Caco-2 (cell line): ENCODE data around the gene PHF23. TPM values are rescaled to one million over a fixed set of nuclear protein-coding genes. Genes with fewer than 3 reads are reported as not detected.

Experiments
- BruUV-seq: library from RNA; stranded (reverse); fragments of 400-500 nt; replicated peaks from 2 replicates; lab custom pipeline; 2021; lab: Mats Ljungman, UMichigan
- CTCF ChIA-PET: fragments of 300-600 bp; sonication (Branson Sonifier 250); formaldehyde crosslinking; loops from one replicate; lab custom pipeline; 2022; ENCODE audit warnings: antibody characterized with exemption; lab: Charles Lee
- POLR2A ChIA-PET: fragments of 300-600 bp; sonication (Branson Sonifier 250); formaldehyde crosslinking; loops from one replicate; lab custom pipeline; 2022; ENCODE audit warnings: antibody characterized with exemption; lab: Charles Lee
- DNase-seq, 2 experiments: peaks; one replicate each; pipeline versions ENCODE4 v3.0.0 to v3.0.0-alpha.2; 2020 to 2022
- H3K27me3 ChIP-seq: replicated peaks from 2 replicates; pipeline ENCODE4 v1.6.0; 2011; ENCODE audit warnings: low read length; ENCODE audit not compliant: control insufficient read depth, insufficient read depth
- H3K36me3 ChIP-seq: 2 replicates; pipeline ENCODE4 v1.5.1; 2011; ENCODE audit warnings: low read length; ENCODE audit not compliant: control insufficient read depth, insufficient read depth
- H3K4me1 ChIP-seq: fragments of 250-450 bp; sonication (Bioruptor Pico); 2 replicates; pipeline ENCODE4 v1.5.1; 2020; ENCODE audit warnings: mild to moderate bottlenecking
- H3K4me3 ChIP-seq: 2 replicates; pipeline ENCODE4 v1.5.1; 2011; ENCODE audit warnings: low read depth, mild to moderate bottlenecking, control low read depth, low read length
- H3K9me3 ChIP-seq: fragments of 250-450 bp; sonication (Bioruptor Pico); 2 replicates; pipeline ENCODE4 v1.5.1; 2020; ENCODE audit warnings: mild to moderate bottlenecking, moderate library complexity
- H3K27ac Mint-ChIP-seq: one replicate; pipeline ENCODE4 v1.8.0; 2022; ENCODE audit warnings: mixed read lengths; ENCODE audit not compliant: unreplicated experiment
- H3K27me3 Mint-ChIP-seq: one replicate; pipeline ENCODE4 v1.8.0; 2022; ENCODE audit warnings: mixed read lengths; ENCODE audit not compliant: insufficient read depth, unreplicated experiment
- H3K36me3 Mint-ChIP-seq: one replicate; pipeline ENCODE4 v1.8.0; 2022; ENCODE audit warnings: mild to moderate bottlenecking, mixed read lengths; ENCODE audit not compliant: insufficient read depth, unreplicated experiment
- H3K4me1 Mint-ChIP-seq: one replicate; pipeline ENCODE4 v1.8.0; 2022; ENCODE audit warnings: low read depth, mixed read lengths; ENCODE audit not compliant: unreplicated experiment
- H3K4me3 Mint-ChIP-seq: one replicate; pipeline ENCODE4 v1.8.0; 2022; ENCODE audit warnings: mild to moderate bottlenecking, moderate library complexity, mixed read lengths; ENCODE audit not compliant: unreplicated experiment
- H3K9me3 Mint-ChIP-seq: one replicate; pipeline ENCODE4 v1.8.0; 2022; ENCODE audit warnings: mixed read lengths; ENCODE audit not compliant: unreplicated experiment
- CTCF ChIP-seq, 2 experiments: fragments of 200-600 bp in 1 of 2; IDR thresholded peaks; 1 replicate in 1 of 2; 2 replicates in 1 of 2; pipeline versions ENCODE4 v1.5.1 to v1.8.0; 2011 to 2022; ENCODE audit warnings: antibody characterized with exemption in 1 of 2, control low read depth in 1 of 2, inconsistent platforms in 1 of 2, low read depth in 1 of 2, low read length in 1 of 2, mild to moderate bottlenecking in 1 of 2, moderate library complexity in 1 of 2; ENCODE audit not compliant: insufficient read depth in 1 of 2, severe bottlenecking in 1 of 2, unreplicated experiment in 1 of 2
- intact Hi-C: fragments of 100-400 bp; cut with micrococcal nuclease; formaldehyde crosslinking; loops from one replicate; pipeline ENCODE4 v1.10.0; 2022; ENCODE audit not compliant: unreplicated experiment
- total RNA-seq: library from RNA; stranded (reverse); gene quantifications from 2 replicates; pipeline ENCODE4 v1.2.3, GENCODE V29; 2022

The PHF23 gene
- total RNA-seq, 1 experiment from 2014 or later, result 20.5 TPM

- Histone ChIP-seq H3K27me3 (no peaks in the 10 kb centered on the region), H3K9me3 (no peaks in the 10 kb centered on the region), H3K36me3 (no peaks in the 10 kb centered on the region), H3K4me3 (no peak overlapping the region), H3K4me1 (peaks cover 4% of the 10 kb centered on the region)
- Mint-ChIP-seq H3K36me3 (no peaks in the 10 kb centered on the region), H3K27ac (no peak overlapping the region), H3K4me1 (no peaks in the 10 kb centered on the region), H3K9me3 (no peaks in the 10 kb centered on the region), H3K27me3 (no peaks in the 10 kb centered on the region), H3K4me3 (no peak overlapping the region)
- TF ChIP-seq CTCF (IDR thresholded peaks at IDR 0.05; ENCODE audit: insufficient read depth in 1 of 2, low read depth in 1 of 2, low read length in 1 of 2, severe bottlenecking in 1 of 2, unreplicated experiment in 1 of 2), result no peak
- intact Hi-C loops, result no loop called here
- CTCF ChIA-PET, result no interaction called here
- no TSS peak for BruUV-seq
- POLR2A ChIA-PET, result no interaction called here
- DNase-seq, result no peak
Observed at GRCh38 chr17:7195971-7196370, 43.3 kb downstream of the PHF23 start.

GRCh38 chr17:7192271-7192937 lies 46.9 kb downstream of the PHF23 start:
- Mint-ChIP-seq H3K4me1 (no peaks in the 10 kb centered on the region), H3K27me3 (no peaks in the 10 kb centered on the region), H3K4me3 (no peak overlapping the region), H3K27ac (no peak overlapping the region), H3K9me3 (no peaks in the 10 kb centered on the region), H3K36me3 (no peaks in the 10 kb centered on the region)
- DNase-seq, result no peak
- ChIA-PET POLR2A (no interaction called here), CTCF (no interaction called here)
- Histone ChIP-seq H3K36me3 (no peaks in the 10 kb centered on the region), H3K4me3 (no peak overlapping the region), H3K4me1 (peaks cover 4% of the 10 kb centered on the region), H3K27me3 (no peaks in the 10 kb centered on the region), H3K9me3 (no peaks in the 10 kb centered on the region)
- intact Hi-C loops, result no loop called here
- no peak for TF ChIP-seq CTCF (IDR thresholded peaks at IDR 0.05; ENCODE audit: insufficient read depth in 1 of 2, low read depth in 1 of 2, low read length in 1 of 2, severe bottlenecking in 1 of 2, unreplicated experiment in 1 of 2)
- BruUV-seq, result no TSS peak

- DNase-seq, result peak; percentile 74 to 80
- TF ChIP-seq CTCF (IDR thresholded peaks at IDR 0.05; ENCODE audit: insufficient read depth in 1 of 2, low read depth in 1 of 2, low read length in 1 of 2, severe bottlenecking in 1 of 2, unreplicated experiment in 1 of 2), result no peak
- Histone ChIP-seq H3K4me3 (no peak overlapping the region), H3K36me3 (no peaks in the 10 kb centered on the region), H3K27me3 (no peaks in the 10 kb centered on the region), H3K4me1 (peaks cover 4% of the 10 kb centered on the region), H3K9me3 (no peaks in the 10 kb centered on the region)
- intact Hi-C loops, result loop anchor here (1.0 kb wide), 1 partner anchor 28 kb away; the partner anchor contains the start of genes ACADVL and DLG4
- Mint-ChIP-seq H3K4me3 (peak overlapping the region; percentile 22), H3K27ac (peak overlapping the region; percentile 59), H3K36me3 (no peaks in the 10 kb centered on the region), H3K4me1 (no peaks in the 10 kb centered on the region), H3K9me3 (no peaks in the 10 kb centered on the region), H3K27me3 (no peaks in the 10 kb centered on the region)
- BruUV-seq, result no TSS peak
- ChIA-PET CTCF (interaction anchor here (0.9 to 1.3 kb wide), 2 partner anchors 14 to 23 kb away, joined by 4 to 8 read pairs; no protein-coding TSS in a partner anchor), POLR2A (no interaction called here)
Observed at GRCh38 chr17:7191571-7192270, 47.5 kb downstream of the PHF23 start.
